CD4-positive, CD25-positive, alpha-beta regulatory T cell (primary cell): ENCODE measurements around the gene MYO3A. TPM values are rescaled to one million over a fixed set of nuclear protein-coding genes. Genes with fewer than 3 reads are reported as not detected.
"Not testable (repeated sequence)": the region's sequence is repeated elsewhere in the genome, so short reads cannot be mapped to it uniquely, and the experiment has no call there.

Experiments
- ATAC-seq, 2 donors: fragments of 150-1000 bp; cut with Tn5 transposase; one replicate each; pipeline ENCODE4 v1.10.0; 2021; ENCODE audit warnings: low read depth in 2 of 2, moderate number of reproducible peaks in 2 of 2, moderate library complexity in 1 of 2
- DNase-seq, 3 donors: peaks; one replicate each; pipeline versions ENCODE4 v3.0.0 to v3.0.0-alpha.2; 2012 to 2022; ENCODE audit warnings: mixed read lengths in 1 of 3
- H3K27ac ChIP-seq: one replicate; pipeline ENCODE4 v1.7.0; 2013; ENCODE audit warnings: mild to moderate bottlenecking, low read length; ENCODE audit not compliant: insufficient read depth, poor library complexity, severe bottlenecking
- H3K27me3 ChIP-seq: one replicate; pipeline ENCODE4 v1.7.0; 2013; ENCODE audit warnings: low read length; ENCODE audit not compliant: control insufficient read depth, insufficient read depth
- H3K36me3 ChIP-seq: one replicate; pipeline ENCODE4 v1.7.0; 2013; ENCODE audit warnings: mild to moderate bottlenecking, low read length, moderate library complexity; ENCODE audit not compliant: control insufficient read depth, insufficient read depth
- H3K4me1 ChIP-seq: 2 replicates; pipeline ENCODE4 v1.7.0; 2013; ENCODE audit warnings: mild to moderate bottlenecking, low read length; ENCODE audit not compliant: insufficient read depth, control insufficient read depth, poor library complexity, severe bottlenecking
- H3K4me3 ChIP-seq: one replicate; pipeline ENCODE4 v1.7.0; 2013; ENCODE audit warnings: low read depth, mild to moderate bottlenecking, low read length, moderate library complexity
- H3K9me3 ChIP-seq, 2 experiments: 1 replicate in 1 of 2; 2 replicates in 1 of 2; pipeline ENCODE4 v1.7.0; 2013; ENCODE audit warnings: low read length in 2 of 2, mild to moderate bottlenecking in 1 of 2, moderate library complexity in 1 of 2; ENCODE audit not compliant: control insufficient read depth in 2 of 2
- H3K27ac Mint-ChIP-seq, 3 donors: one replicate each; pipeline ENCODE4 v1.8.0; 2020 to 2022; ENCODE audit warnings: mild to moderate bottlenecking in 3 of 3, mixed read lengths in 3 of 3, moderate library complexity in 2 of 3
- H3K27me3 Mint-ChIP-seq: one replicate; pipeline ENCODE4 v1.8.0; 2022; ENCODE audit warnings: mild to moderate bottlenecking, mixed read lengths
- H3K36me3 Mint-ChIP-seq: one replicate; pipeline ENCODE4 v1.8.0; 2020; ENCODE audit warnings: mixed read lengths
- H3K4me1 Mint-ChIP-seq, 4 donors: one replicate each; pipeline ENCODE4 v1.8.0; 2020 to 2022; ENCODE audit warnings: mixed read lengths in 4 of 4, mild to moderate bottlenecking in 1 of 4
- H3K4me3 Mint-ChIP-seq, 4 donors: one replicate each; pipeline ENCODE4 v1.8.0; 2020 to 2022; ENCODE audit warnings: mild to moderate bottlenecking in 4 of 4, mixed read lengths in 4 of 4, moderate library complexity in 3 of 4
- H3K9me3 Mint-ChIP-seq, 7 donors: one replicate each; pipeline ENCODE4 v1.8.0; 2020 to 2022; ENCODE audit warnings: mixed read lengths in 7 of 7, mild to moderate bottlenecking in 3 of 7, moderate library complexity in 2 of 7
- polyA plus RNA-seq, 4 donors: library from polyadenylated mRNA; unstranded; fragments of 300-500 nt; fragmentation: Illumina TruSeq; gene quantifications; one replicate each; pipeline ENCODE4 v1.2.3, GENCODE V29; 2021
- total RNA-seq: library from RNA; stranded (reverse); gene quantifications from one replicate; pipeline ENCODE4 v1.2.3, GENCODE V29; 2022

MYO3A gene
- total and polyA plus RNA-seq, 5 donors from 2014 or later, result not detected

- Mint-ChIP-seq H3K27ac (no peak overlapping the region), H3K4me3 (no peak overlapping the region), H3K36me3 (no peaks in the 10 kb centered on the region), H3K4me1 (peaks cover 0 to 5% (median 0%) of the 10 kb centered on the region in 4 donors), H3K9me3 (peaks cover 0 to 3% (median 0%) of the 10 kb centered on the region in 7 donors), H3K27me3 (peaks cover 4% of the 10 kb centered on the region)
- Histone ChIP-seq H3K36me3 (no peaks in the 10 kb centered on the region), H3K9me3 (no peaks in the 10 kb centered on the region), H3K27ac (no peak overlapping the region), H3K27me3 (no peaks in the 10 kb centered on the region), H3K4me3 (no peak overlapping the region), H3K4me1 (no peaks in the 10 kb centered on the region)
- ATAC-seq (no peak), DNase-seq (no peak)
Measured at GRCh38 chr10:26090026-26090425, 156.0 kb downstream of the MYO3A start.

GRCh38 chr10:26090762-26091161 is 156.7 kb downstream of the MYO3A start:
- Mint-ChIP-seq H3K27ac (no peak overlapping the region), H3K4me1 (peaks cover 0 to 5% (median 0%) of the 10 kb centered on the region in 4 donors), H3K27me3 (no peaks in the 10 kb centered on the region), H3K9me3 (peaks cover 0 to 3% (median 0%) of the 10 kb centered on the region in 7 donors), H3K36me3 (no peaks in the 10 kb centered on the region), H3K4me3 (no peak overlapping the region)
- no peaks in the 10 kb centered on the region for H3K9me3 ChIP-seq
- no peaks in the 10 kb centered on the region for H3K36me3 ChIP-seq
- no peaks in the 10 kb centered on the region for H3K27me3 ChIP-seq
- no peak overlapping the region for H3K4me3 ChIP-seq
- DNase-seq (no peak), ATAC-seq (no peak)
- H3K27ac ChIP-seq, result no peak overlapping the region
- H3K4me1 ChIP-seq, result no peaks in the 10 kb centered on the region

- H3K9me3 ChIP-seq, result no peaks in the 10 kb centered on the region
- no peak overlapping the region for H3K4me3 Mint-ChIP-seq
- peaks cover 0 to 5% (median 0%) of the 10 kb centered on the region in 4 donors for H3K4me1 Mint-ChIP-seq
- H3K27me3 ChIP-seq, result no peaks in the 10 kb centered on the region
- H3K27me3 Mint-ChIP-seq, result no peaks in the 10 kb centered on the region
- no peaks in the 10 kb centered on the region for H3K4me1 ChIP-seq
- no peak overlapping the region for H3K27ac Mint-ChIP-seq
- no peak for DNase-seq
- peaks cover 0 to 3% (median 0%) of the 10 kb centered on the region in 7 donors for H3K9me3 Mint-ChIP-seq
- H3K36me3 Mint-ChIP-seq, result no peaks in the 10 kb centered on the region
- no peak for ATAC-seq
- no peak overlapping the region for H3K4me3 ChIP-seq
- H3K36me3 ChIP-seq, result no peaks in the 10 kb centered on the region
- H3K27ac ChIP-seq, result no peak overlapping the region
Measured at GRCh38 chr10:26093229-26093628, 159.2 kb downstream of the MYO3A start.

GRCh38 chr10:26095781-26096180 is 161.8 kb downstream of the MYO3A start:
- Histone ChIP-seq H3K9me3 (no peaks in the 10 kb centered on the region), H3K4me3 (no peak overlapping the region), H3K27ac (no peak overlapping the region), H3K27me3 (no peaks in the 10 kb centered on the region), H3K4me1 (no peaks in the 10 kb centered on the region), H3K36me3 (no peaks in the 10 kb centered on the region)
- peaks cover 0 to 5% (median 0%) of the 10 kb centered on the region in 4 donors for H3K4me1 Mint-ChIP-seq
- no peaks in the 10 kb centered on the region for H3K27me3 Mint-ChIP-seq
- peaks cover 0 to 11% (median 3%) of the 10 kb centered on the region in 7 donors for H3K9me3 Mint-ChIP-seq
- DNase-seq, result no peak
- no peak for ATAC-seq
- no peak overlapping the region for H3K4me3 Mint-ChIP-seq
- no peak overlapping the region for H3K27ac Mint-ChIP-seq
- no peaks in the 10 kb centered on the region for H3K36me3 Mint-ChIP-seq

- peaks cover 0 to 11% (median 3%) of the 10 kb centered on the region in 7 donors for H3K9me3 Mint-ChIP-seq
Measured at GRCh38 chr10:26097549-26097948, 163.5 kb downstream of the MYO3A start.

GRCh38 chr10:26112532-26112931 is 178.5 kb downstream of the MYO3A start:
- no peak for DNase-seq

More at GRCh38 chr10:26097549-26097948, 163.5 kb downstream of the MYO3A start:
- not testable (repeated sequence) for H3K27me3 ChIP-seq, H3K27ac ChIP-seq, H3K4me1 Mint-ChIP-seq, H3K36me3 ChIP-seq, DNase-seq, H3K4me1 ChIP-seq, H3K4me3 ChIP-seq, H3K4me3 Mint-ChIP-seq, H3K27me3 Mint-ChIP-seq, H3K27ac Mint-ChIP-seq, H3K9me3 ChIP-seq, ATAC-seq, H3K36me3 Mint-ChIP-seq

GRCh38 chr10:26138613-26139012 is 204.6 kb downstream of the MYO3A start:
- no peak overlapping the region for H3K27ac Mint-ChIP-seq

More at GRCh38 chr10:26112532-26112931, 178.5 kb downstream of the MYO3A start:
- H3K27ac Mint-ChIP-seq, result no peak overlapping the region
- H3K4me1 ChIP-seq, result no peaks in the 10 kb centered on the region
- H3K4me1 Mint-ChIP-seq, result no peaks in the 10 kb centered on the region
- H3K9me3 Mint-ChIP-seq, result no peaks in the 10 kb centered on the region
- H3K4me3 Mint-ChIP-seq, result no peak overlapping the region
- H3K27ac ChIP-seq, result no peak overlapping the region
- no peak for ATAC-seq
- H3K27me3 ChIP-seq, result peaks cover 2% of the 10 kb centered on the region
- H3K36me3 Mint-ChIP-seq, result no peaks in the 10 kb centered on the region
- no peaks in the 10 kb centered on the region for H3K27me3 Mint-ChIP-seq
- H3K9me3 ChIP-seq, result no peaks in the 10 kb centered on the region
- no peak overlapping the region for H3K4me3 ChIP-seq
- H3K36me3 ChIP-seq, result no peaks in the 10 kb centered on the region

GRCh38 chr10:26156019-26156418 is 222.0 kb downstream of the MYO3A start:
- no peaks in the 10 kb centered on the region for H3K27me3 Mint-ChIP-seq
- Histone ChIP-seq H3K4me3 (no peak overlapping the region), H3K36me3 (no peaks in the 10 kb centered on the region), H3K27me3 (no peaks in the 10 kb centered on the region), H3K4me1 (no peaks in the 10 kb centered on the region), H3K9me3 (no peaks in the 10 kb centered on the region), H3K27ac (no peak overlapping the region)
- H3K27ac Mint-ChIP-seq, result no peak overlapping the region
- H3K4me1 Mint-ChIP-seq, result no peaks in the 10 kb centered on the region
- no peaks in the 10 kb centered on the region for H3K36me3 Mint-ChIP-seq
- no peak for ATAC-seq
- no peak for DNase-seq
- peaks cover 0 to 4% (median 0%) of the 10 kb centered on the region in 7 donors for H3K9me3 Mint-ChIP-seq
- no peak overlapping the region for H3K4me3 Mint-ChIP-seq

More at GRCh38 chr10:26138613-26139012, 204.6 kb downstream of the MYO3A start:
- H3K36me3 Mint-ChIP-seq, result no peaks in the 10 kb centered on the region
- no peak overlapping the region for H3K4me3 ChIP-seq
- H3K27me3 Mint-ChIP-seq, result no peaks in the 10 kb centered on the region
- H3K4me3 Mint-ChIP-seq, result no peak overlapping the region
- H3K36me3 ChIP-seq, result no peaks in the 10 kb centered on the region
- no peak overlapping the region for H3K27ac ChIP-seq
- H3K27me3 ChIP-seq, result no peaks in the 10 kb centered on the region
- peaks cover 0 to 3% of the 10 kb centered on the region in 2 experiments for H3K9me3 ChIP-seq
- H3K4me1 Mint-ChIP-seq, result no peaks in the 10 kb centered on the region
- no peak for ATAC-seq
- no peak for DNase-seq
- peaks cover 0 to 8% (median 1%) of the 10 kb centered on the region in 7 donors for H3K9me3 Mint-ChIP-seq
- H3K4me1 ChIP-seq, result no peaks in the 10 kb centered on the region
